ENCODE results near the gene IGSF21.

IGSF21 gene

GRCh38 chr1:18149027-18149641 lies 41.5 kb downstream of the IGSF21 start:
- Histone ChIP-seq H3K9me3 (ENCODE audit: insufficient read depth, low read length) (no peaks in the 10 kb centered on the region), H3K27me3 (ENCODE audit: low read depth, low read length) (no peaks in the 10 kb centered on the region), H4K20me1 (ENCODE audit: insufficient read depth, low read length) (no peaks in the 10 kb centered on the region), H3K36me3 (replicated peaks; ENCODE audit: low read depth, low read length) (no peaks in the 10 kb centered on the region), H3K79me2 (ENCODE audit: low read length) (no peaks in the 10 kb centered on the region), H3K27ac (ENCODE audit: low read length) (no peak overlapping the region), H3K4me3 (ENCODE audit: low read length) (no peak overlapping the region), H3K4me2 (ENCODE audit: low read length) (no peak overlapping the region), H3K9ac (ENCODE audit: low read length) (no peak overlapping the region), H3K4me1 (ENCODE audit: low read length) (no peaks in the 10 kb centered on the region), H2AFZ (ENCODE audit: low read depth, low read length) (no peak overlapping the region)
- TF ChIP-seq CTCF (IDR thresholded peaks at IDR 0.05; ENCODE audit: low read depth, low read length), result no peak
- no peak for TF ChIP-seq EZH2phosphoT487 (IDR thresholded peaks at IDR 0.05; ENCODE audit: low read depth)

- no peak overlapping the region for H3K9ac ChIP-seq (ENCODE audit: low read length)
- H4K20me1 ChIP-seq (ENCODE audit: insufficient read depth, low read length), result no peaks in the 10 kb centered on the region
- no peak overlapping the region for H2AFZ ChIP-seq (ENCODE audit: low read depth, low read length)
- H3K4me3 ChIP-seq (ENCODE audit: low read length), result no peak overlapping the region
- no peak overlapping the region for H3K27ac ChIP-seq (ENCODE audit: low read length)
- H3K27me3 ChIP-seq (ENCODE audit: low read depth, low read length), result no peaks in the 10 kb centered on the region
- H3K4me2 ChIP-seq (ENCODE audit: low read length), result no peak overlapping the region
- no peaks in the 10 kb centered on the region for H3K79me2 ChIP-seq (ENCODE audit: low read length)
- TF ChIP-seq EZH2phosphoT487 (IDR thresholded peaks at IDR 0.05; ENCODE audit: low read depth) (no peak), CTCF (IDR thresholded peaks at IDR 0.05; ENCODE audit: low read depth, low read length) (no peak)
- H3K9me3 ChIP-seq (ENCODE audit: insufficient read depth, low read length), result no peaks in the 10 kb centered on the region
- H3K36me3 ChIP-seq (replicated peaks; ENCODE audit: low read depth, low read length), result no peaks in the 10 kb centered on the region
- H3K4me1 ChIP-seq (ENCODE audit: low read length), result no peaks in the 10 kb centered on the region
These were observed 44.0 kb downstream of the IGSF21 start for GRCh38 chr1:18151436-18152122.

- TF ChIP-seq CTCF (IDR thresholded peaks at IDR 0.05; ENCODE audit: low read depth, low read length), result no peak
- no peak for TF ChIP-seq EZH2phosphoT487 (IDR thresholded peaks at IDR 0.05; ENCODE audit: low read depth)
- Histone ChIP-seq H3K4me2 (ENCODE audit: low read length) (no peak overlapping the region), H3K4me3 (ENCODE audit: low read length) (no peak overlapping the region), H3K9me3 (ENCODE audit: insufficient read depth, low read length) (no peaks in the 10 kb centered on the region), H2AFZ (ENCODE audit: low read depth, low read length) (no peak overlapping the region), H3K27me3 (ENCODE audit: low read depth, low read length) (no peaks in the 10 kb centered on the region), H4K20me1 (ENCODE audit: insufficient read depth, low read length) (no peaks in the 10 kb centered on the region), H3K27ac (ENCODE audit: low read length) (no peak overlapping the region), H3K79me2 (ENCODE audit: low read length) (no peaks in the 10 kb centered on the region), H3K9ac (ENCODE audit: low read length) (no peak overlapping the region), H3K36me3 (replicated peaks; ENCODE audit: low read depth, low read length) (no peaks in the 10 kb centered on the region), H3K4me1 (ENCODE audit: low read length) (no peaks in the 10 kb centered on the region)
These were observed 47.0 kb downstream of the IGSF21 start for GRCh38 chr1:18154430-18155194.

- Histone ChIP-seq H3K4me1 (ENCODE audit: low read length) (no peaks in the 10 kb centered on the region), H3K4me3 (ENCODE audit: low read length) (no peak overlapping the region), H2AFZ (ENCODE audit: low read depth, low read length) (no peak overlapping the region), H3K27me3 (ENCODE audit: low read depth, low read length) (no peaks in the 10 kb centered on the region), H3K27ac (ENCODE audit: low read length) (no peak overlapping the region), H4K20me1 (ENCODE audit: insufficient read depth, low read length) (no peaks in the 10 kb centered on the region), H3K36me3 (replicated peaks; ENCODE audit: low read depth, low read length) (no peaks in the 10 kb centered on the region), H3K79me2 (ENCODE audit: low read length) (no peaks in the 10 kb centered on the region), H3K4me2 (ENCODE audit: low read length) (no peak overlapping the region), H3K9ac (ENCODE audit: low read length) (no peak overlapping the region), H3K9me3 (ENCODE audit: insufficient read depth, low read length) (no peaks in the 10 kb centered on the region)
- no peak for TF ChIP-seq CTCF (IDR thresholded peaks at IDR 0.05; ENCODE audit: low read depth, low read length)
- no peak for TF ChIP-seq EZH2phosphoT487 (IDR thresholded peaks at IDR 0.05; ENCODE audit: low read depth)
These were observed 48.3 kb downstream of the IGSF21 start for GRCh38 chr1:18155881-18156385.

Data from OCI-LY3 (cell line).